HepG2 (cell line): ENCODE measurements around the gene MGST2. TPM values are rescaled to one million over a fixed set of nuclear protein-coding genes. Genes with fewer than 3 reads are reported as not detected.
A peak's percentile ranks its signal among the peaks of the same experiment; 100 is the strongest.

ENCODE experiments used
- ATAC-seq: fragments of 200-7000 bp; cut with Tn5 transposase; 3 replicates; pipeline ENCODE4 v1.9.1; 2020; ENCODE audit warnings: mild to moderate bottlenecking, moderate library complexity
- BruUV-seq: library from RNA; stranded (reverse); fragments of 400-500 nt; replicated peaks from 2 replicates; lab custom pipeline; 2021; lab: Mats Ljungman, UMichigan
- CTCF ChIA-PET: fragments of 300-600 bp; formaldehyde crosslinking; extraction: SDS; loops from one replicate; lab custom pipeline; 2021; ENCODE audit warnings: low total read pairs, inconsistent platforms, low intra/inter-chr PET ratio; lab: Yijun Ruan, JAX
- POLR2A ChIA-PET: fragments of 350-600 bp; sonication (Branson Sonifier 250); formaldehyde crosslinking; loops from one replicate; lab custom pipeline; 2020; ENCODE audit warnings: antibody characterized with exemption, inconsistent platforms; lab: Yijun Ruan, JAX
- DNase-seq: peaks from one replicate; pipeline ENCODE4 v3.0.0-alpha.2; 2015; ENCODE audit warnings: low spot score
- FAIRE-seq: peaks from 3 replicates; lab custom pipeline; 2011; peaks lifted over from hg19 to GRCh38; lab: Jason Lieb, UNC
- H2AFZ ChIP-seq: one replicate; pipeline ENCODE4 v1.6.1; 2011; ENCODE audit warnings: low read length, inconsistent platforms
- H3K27ac ChIP-seq: fragments of 300-600 bp; 3 replicates; pipeline ENCODE4 v1.8.0; 2011; ENCODE audit warnings: mixed run types, mild to moderate bottlenecking, mixed read lengths, low read length, inconsistent platforms; ENCODE audit not compliant: insufficient read depth; ENCODE audit errors: extremely low read length
- H3K27me3 ChIP-seq, 2 experiments: fragments of 200-600 bp in 1 of 2; 2 replicates in 1 of 2; 3 replicates in 1 of 2; pipeline versions ENCODE4 v1.6.0 to v1.8.0; 2011; ENCODE audit warnings: low read length in 2 of 2, mild to moderate bottlenecking in 2 of 2, moderate library complexity in 2 of 2, inconsistent platforms in 1 of 2; ENCODE audit not compliant: insufficient read depth in 2 of 2, control insufficient read depth in 1 of 2
- H3K36me3 ChIP-seq, 2 experiments: fragments of 200-600 bp in 1 of 2; replicated peaks in 1 of 2; 2 replicates in 1 of 2; 3 replicates in 1 of 2; pipeline versions ENCODE4 v1.5.1 to v1.8.0; 2011; ENCODE audit warnings: low read length in 2 of 2, inconsistent platforms in 1 of 2; ENCODE audit not compliant: insufficient read depth in 2 of 2, control insufficient read depth in 1 of 2
- H3K4me1 ChIP-seq: 2 replicates; pipeline ENCODE4 v1.5.1; 2012; ENCODE audit warnings: low read length, inconsistent platforms; ENCODE audit not compliant: insufficient read depth
- H3K4me2 ChIP-seq: 2 replicates; pipeline ENCODE4 v1.6.0; 2011; ENCODE audit warnings: low read depth, low read length, inconsistent platforms
- H3K4me3 ChIP-seq, 3 experiments: fragments of 200-600 bp in 1 of 3; sonication (generic), shearing (Covaris generic) in 1 of 3; replicated peaks in 1 of 3; 2 replicates each; pipeline ENCODE4 v1.5.1; 2011 to 2016; ENCODE audit warnings: low read length in 3 of 3, inconsistent platforms in 2 of 3, low read depth in 2 of 3, mild to moderate bottlenecking in 2 of 3, control low read depth in 1 of 3, mixed read lengths in 1 of 3; ENCODE audit not compliant: insufficient read depth in 1 of 3
- H3K79me2 ChIP-seq: one replicate; pipeline ENCODE4 v1.6.1; 2011; ENCODE audit warnings: low read length, inconsistent platforms; ENCODE audit not compliant: insufficient read depth
- H3K9ac ChIP-seq: 2 replicates; pipeline ENCODE4 v1.6.0; 2011; ENCODE audit warnings: mild to moderate bottlenecking, low read depth, low read length, inconsistent platforms; ENCODE audit not compliant: insufficient read depth
- H3K9me3 ChIP-seq: 2 replicates; pipeline ENCODE4 v1.5.1; 2012; ENCODE audit warnings: mild to moderate bottlenecking, low read length
- H4K20me1 ChIP-seq: 2 replicates; pipeline ENCODE4 v1.6.0; 2011; ENCODE audit warnings: inconsistent platforms, mild to moderate bottlenecking, low read length, moderate library complexity; ENCODE audit not compliant: insufficient read depth
- ELF3 ChIP-seq: IDR thresholded peaks from 2 replicates; pipeline ENCODE4 v1.6.1; 2016; ENCODE audit warnings: missing genetic modification reagents, missing compliant biosample characterization
- FOXO4 ChIP-seq: sonication (generic); formaldehyde crosslinking; conservative IDR thresholded peaks from 2 replicates; pipeline ENCODE4 v1.8.1; 2023; ENCODE audit warnings: missing genetic modification reagents
- HINFP ChIP-seq: sonication (generic); formaldehyde crosslinking; IDR thresholded peaks from 2 replicates; pipeline ENCODE4 v1.4.0; 2020; ENCODE audit warnings: low read depth, mild to moderate bottlenecking, missing genetic modification reagents
- HNF4A ChIP-seq: sonication (generic); formaldehyde crosslinking; IDR thresholded peaks from 2 replicates; pipeline ENCODE4 v1.4.0; 2020; ENCODE audit warnings: missing genetic modification reagents
- HNF4G ChIP-seq, 2 experiments: sonication (generic) in 1 of 2; formaldehyde crosslinking in 1 of 2; IDR thresholded peaks; 2 replicates each; pipeline versions ENCODE4 v1.4.0 to v1.6.1; 2011 to 2020; ENCODE audit warnings: borderline replicate concordance in 2 of 2, low read depth in 2 of 2, mild to moderate bottlenecking in 2 of 2, low read length in 1 of 2, missing genetic modification reagents in 1 of 2, moderate library complexity in 1 of 2
- JUN ChIP-seq: sonication (generic); formaldehyde crosslinking; IDR thresholded peaks from 2 replicates; pipeline ENCODE4 v1.4.0; 2020; ENCODE audit warnings: mild to moderate bottlenecking, missing genetic modification reagents
- LCORL ChIP-seq, 2 experiments: fragments of 450-650 bp in 1 of 2; sonication (generic) in 1 of 2; formaldehyde crosslinking in 1 of 2; IDR thresholded peaks; 2 replicates each; pipeline versions ENCODE4 v1.5.0 to v1.6.1; 2017 to 2020; ENCODE audit warnings: antibody characterized with exemption in 1 of 2, missing genetic modification reagents in 1 of 2
- MXD3 ChIP-seq: IDR thresholded peaks from 2 replicates; pipeline ENCODE4 v1.6.1; 2016; ENCODE audit warnings: mild to moderate bottlenecking, missing biosample characterization, missing genetic modification reagents
- MYC ChIP-seq: sonication (generic); formaldehyde crosslinking; IDR thresholded peaks from 2 replicates; pipeline ENCODE4 v1.9.0; 2021; ENCODE audit warnings: missing genetic modification reagents, borderline replicate concordance
- PPARG ChIP-seq: conservative IDR thresholded peaks from 2 replicates; pipeline ENCODE4 v1.6.1; 2016; ENCODE audit warnings: missing biosample characterization, missing genetic modification reagents
- RXRA ChIP-seq: sonication (generic); formaldehyde crosslinking; IDR thresholded peaks from 2 replicates; pipeline ENCODE4 v1.5.1; 2020; ENCODE audit warnings: missing genetic modification reagents
- RXRB ChIP-seq: IDR thresholded peaks from 2 replicates; pipeline ENCODE4 v1.6.1; 2016; ENCODE audit warnings: borderline replicate concordance, missing genetic modification reagents, missing compliant biosample characterization
- SOX13 ChIP-seq, 3 experiments: fragments of 450-650 bp in 1 of 3; sonication (generic) in 1 of 3; formaldehyde crosslinking in 1 of 3; IDR thresholded peaks in 2 of 3; conservative IDR thresholded peaks in 1 of 3; 2 replicates each; pipeline versions ENCODE4 v1.5.0 to v1.6.1; 2016 to 2020; ENCODE audit warnings: antibody characterized with exemption in 1 of 3, mild to moderate bottlenecking in 1 of 3, missing compliant biosample characterization in 1 of 3, missing genetic modification reagents in 1 of 3, moderate library complexity in 1 of 3
- SOX5 ChIP-seq: IDR thresholded peaks from 2 replicates; pipeline ENCODE4 v1.6.1; 2016; ENCODE audit warnings: borderline replicate concordance
- SOX6 ChIP-seq, 2 experiments: fragments of 450-650 bp in 1 of 2; sonication (generic) in 1 of 2; formaldehyde crosslinking in 1 of 2; IDR thresholded peaks; 2 replicates each; pipeline versions ENCODE4 v1.4.0 to v1.6.1; 2017 to 2020; ENCODE audit warnings: antibody characterized with exemption in 1 of 2, mild to moderate bottlenecking in 1 of 2, missing genetic modification reagents in 1 of 2
- ZNF597 ChIP-seq: sonication (generic); formaldehyde crosslinking; IDR thresholded peaks from 2 replicates; pipeline ENCODE4 v1.5.0; 2020; ENCODE audit warnings: missing genetic modification reagents
- WGBS: methylation state at CpG from one replicate; pipeline ENCODE4 v1.1.6; 2017; ENCODE audit warnings: low lambda C conversion rate; 5-methylcytosine and 5-hydroxymethylcytosine counted together
- in situ Hi-C: cut with HindIII; loops from 2 replicates; pipeline ENCODE4 v1.10.0; 2017; ENCODE audit warnings: low pct_unique_long_range_greater_than_20kb; ENCODE audit not compliant: extremely low pct_ligation_motif_present
- intact Hi-C: fragments of 100-400 bp; cut with micrococcal nuclease; formaldehyde crosslinking; loops from one replicate; pipeline ENCODE4 v1.10.0; 2022; ENCODE audit not compliant: unreplicated experiment
- polyA plus RNA-seq, 8 experiments: library from polyadenylated mRNA; depleted of rRNA in 3 of 8; stranded (reverse) in 7 of 8; unstranded in 1 of 8; fragments of >200 nt; fragmentation: Illumina TruSeq in 4 of 8; extraction: Trizol in 4 of 8; gene quantifications; 2 replicates each; pipeline versions ENCODE4 v1.2.1 to v1.2.3, GENCODE V29; 2011 to 2016; ENCODE audit warnings: low read depth in 4 of 8, missing spikeins in 1 of 8, mixed read lengths in 1 of 8; ENCODE audit not compliant: insufficient read depth in 1 of 8
- total RNA-seq, 5 experiments: library from RNA; depleted of rRNA; stranded (reverse); fragments of >200 nt; fragmentation: Illumina TruSeq; extraction: Trizol; gene quantifications; 2 replicates each; pipeline ENCODE4 v1.2.3, GENCODE V29; 2016; ENCODE audit warnings: low read depth in 1 of 5

The MGST2 gene
- total and polyA plus RNA-seq, 2 of the 13 experiments (the other 11 are each of a cell fraction or from before 2014, with no cell fraction given): 205 to 416 TPM

GRCh38 chr4:139630991-139631390 is 34.6 kb upstream of the MGST2 start:
- H3K4me2 ChIP-seq: peak overlapping the region; percentile 31
- WGBS: 3% methylated on average over 5 of the region's 5 CpGs
- H3K9me3 ChIP-seq: no peaks in the 10 kb centered on the region
- H3K36me3 ChIP-seq: no peaks in the 10 kb centered on the region
- H3K9ac ChIP-seq: no peak overlapping the region
- no peak overlapping the region for H3K4me3 ChIP-seq
- BruUV-seq: no TSS peak
- DNase-seq (peak; percentile 29), FAIRE-seq (no peak), ATAC-seq (peak; percentile 70)
- no peak overlapping the region for H2AFZ ChIP-seq
- H4K20me1 ChIP-seq: no peaks in the 10 kb centered on the region
- no peaks in the 10 kb centered on the region for H3K79me2 ChIP-seq
- in situ Hi-C loops: no loop called here
- ChIA-PET CTCF (no interaction called here), POLR2A (no interaction called here)
- no peak overlapping the region for H3K27ac ChIP-seq
- no peaks in the 10 kb centered on the region for H3K27me3 ChIP-seq
- peaks cover 52% of the 10 kb centered on the region for H3K4me1 ChIP-seq
- intact Hi-C loops: no loop called here
- no peak for TF ChIP-seq SOX6 (IDR thresholded peaks at IDR 0.05)
- TF ChIP-seq SOX6 (CRISPR knock-in tag; IDR thresholded peaks at IDR 0.05): peak; percentile 79
- TF ChIP-seq RXRA: peak; percentile 30; the same call in 1 of the 2 replicates
- TF ChIP-seq LCORL (IDR thresholded peaks at IDR 0.05): no peak
- TF ChIP-seq LCORL (CRISPR knock-in tag; IDR thresholded peaks at IDR 0.05): 0 out of 2 replicates have a peak, but pooled peaks have one; percentile 34
- no peak for TF ChIP-seq SOX13 (IDR thresholded peaks at IDR 0.05)
- TF ChIP-seq SOX13 (CRISPR knock-in tag; conservative IDR thresholded peaks at IDR 0.05 in 1 of 2, IDR thresholded peaks at IDR 0.05 in 1 of 2): peak in 1 of 2 experiments; percentile 71; a peak in 2 of 4 replicates
- TF ChIP-seq FOXO4 (CRISPR knock-in tag): no peak
- TF ChIP-seq HNF4G (IDR thresholded peaks at IDR 0.05; ENCODE audit: borderline replicate concordance, low read depth, low read length): 0 out of 2 replicates have a peak, but pooled peaks have one; percentile 19
- TF ChIP-seq HNF4G (CRISPR knock-in tag; IDR thresholded peaks at IDR 0.05; ENCODE audit: borderline replicate concordance, low read depth): no peak
- TF ChIP-seq MXD3 (CRISPR knock-in tag): no peak
- peak; percentile 80 for TF ChIP-seq RXRB (CRISPR knock-in tag)
- no peak for TF ChIP-seq ZNF597
- peak; percentile 42; the same call in 1 of the 2 replicates for TF ChIP-seq HNF4A (CRISPR knock-in tag)
- TF ChIP-seq JUN: no peak
- peak; percentile 54; the same call in 1 of the 2 replicates for TF ChIP-seq SOX5
- no peak for TF ChIP-seq HINFP
- peak; percentile 88 for TF ChIP-seq PPARG (CRISPR knock-in tag)
- no peak for TF ChIP-seq ELF3 (CRISPR knock-in tag)
- no peak for TF ChIP-seq MYC (CRISPR knock-in tag)
